NCI-H128 (cell line): ENCODE results near the gene TNIK.

Experiments used
- DNase-seq: peaks from one replicate; lab custom pipeline; 2025; ENCODE audit not compliant: unreplicated experiment; lab: John Stamatoyannopoulos, UW

The TNIK gene

GRCh38 chr3:171058873-171059603 is 401.2 kb downstream of the TNIK start:
- DNase-seq = no peak

- DNase-seq = no peak
Observed at GRCh38 chr3:171058058-171058457, 402.1 kb downstream of the TNIK start.

- DNase-seq = no peak
Observed at GRCh38 chr3:171057072-171057471, 403.1 kb downstream of the TNIK start.

GRCh38 chr3:171056528-171056927 is 403.7 kb downstream of the TNIK start:
- no peak for DNase-seq

GRCh38 chr3:171055336-171056178 is 404.6 kb downstream of the TNIK start:
- no peak for DNase-seq

- DNase-seq = no peak
Observed at GRCh38 chr3:171054921-171055320, 405.3 kb downstream of the TNIK start.

GRCh38 chr3:171054231-171054630 is 406.0 kb downstream of the TNIK start:
- DNase-seq = no peak

- peak; percentile 16 for DNase-seq
Observed at GRCh38 chr3:171049861-171050444, 410.3 kb downstream of the TNIK start.

- no peak for DNase-seq
Observed at GRCh38 chr3:171046760-171047159, 413.4 kb downstream of the TNIK start.

- DNase-seq = no peak
Observed at GRCh38 chr3:171044835-171045793, 415.1 kb downstream of the TNIK start.

GRCh38 chr3:171044384-171044783 is 415.8 kb downstream of the TNIK start:
- DNase-seq = no peak

- no peak for DNase-seq
Observed at GRCh38 chr3:171039674-171040073, 420.5 kb downstream of the TNIK start.

GRCh38 chr3:171038342-171038741 is 421.9 kb downstream of the TNIK start:
- DNase-seq = no peak

GRCh38 chr3:171028779-171029232 is 431.4 kb downstream of the TNIK start:
- DNase-seq = no peak

- no peak for DNase-seq
Observed at GRCh38 chr3:171028025-171028778, 432.0 kb downstream of the TNIK start.

GRCh38 chr3:171026597-171027293 is 433.5 kb downstream of the TNIK start, which contains the start of gene SLC2A2:
SLC2A2 (minus strand) TSS chr3:171026720; CDS start chr3:171026670, 50 bp downstream.
- DNase-seq = no peak

- DNase-seq = no peak
Observed at GRCh38 chr3:171023566-171023965, 436.6 kb downstream of the TNIK start.

- DNase-seq = no peak
Observed at GRCh38 chr3:171021377-171021776, 438.8 kb downstream of the TNIK start.
